ENCODE measurements around the gene TTLL3. TPM values are rescaled to one million over a fixed set of nuclear protein-coding genes. Genes with fewer than 3 reads are reported as not detected.

The TTLL3 gene
- total RNA-seq, 2 donors from 2014 or later = 24.1 to 88.0 TPM

DNA sequence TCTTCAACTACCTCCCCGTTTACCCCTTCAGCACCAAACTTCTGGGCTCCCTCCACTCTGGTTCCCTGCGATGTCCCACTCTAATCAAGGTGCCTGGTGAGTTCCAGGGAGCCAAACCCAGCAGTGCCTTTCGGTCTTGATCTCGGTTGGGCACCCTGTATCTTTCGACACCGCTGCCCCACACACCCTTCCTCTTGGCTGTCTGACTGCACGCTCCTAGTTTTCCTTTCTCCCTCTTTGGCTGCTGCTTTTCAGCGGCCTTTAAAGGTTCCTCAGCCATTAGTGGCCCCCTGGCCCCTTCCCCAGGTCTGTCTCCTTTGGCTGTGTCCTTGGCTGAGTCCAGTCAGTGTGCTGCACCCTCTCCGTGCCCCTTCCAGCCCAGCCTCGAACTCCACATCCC, 784 bp downstream of the TTLL3 start:
- 67 to 78% methylated on average over 10 of the region's 10 CpGs for WGBS, 2 donors
- Histone ChIP-seq H3K27ac (no peak overlapping the region), H3K9me3 (no peaks in the 10 kb centered on the region), H3K27me3 (no peaks in the 10 kb centered on the region), H3K4me1 (peaks cover 21% of the 10 kb centered on the region), H3K4me3 (no peak overlapping the region), H3K36me3 (replicated peaks in 1 of 2; ENCODE audit: insufficient read depth in 1 of 2, low read depth in 2 of 2) (peaks cover 0 to under 1% of the 10 kb centered on the region in 2 donors)
- TF ChIP-seq, protein P1, sequence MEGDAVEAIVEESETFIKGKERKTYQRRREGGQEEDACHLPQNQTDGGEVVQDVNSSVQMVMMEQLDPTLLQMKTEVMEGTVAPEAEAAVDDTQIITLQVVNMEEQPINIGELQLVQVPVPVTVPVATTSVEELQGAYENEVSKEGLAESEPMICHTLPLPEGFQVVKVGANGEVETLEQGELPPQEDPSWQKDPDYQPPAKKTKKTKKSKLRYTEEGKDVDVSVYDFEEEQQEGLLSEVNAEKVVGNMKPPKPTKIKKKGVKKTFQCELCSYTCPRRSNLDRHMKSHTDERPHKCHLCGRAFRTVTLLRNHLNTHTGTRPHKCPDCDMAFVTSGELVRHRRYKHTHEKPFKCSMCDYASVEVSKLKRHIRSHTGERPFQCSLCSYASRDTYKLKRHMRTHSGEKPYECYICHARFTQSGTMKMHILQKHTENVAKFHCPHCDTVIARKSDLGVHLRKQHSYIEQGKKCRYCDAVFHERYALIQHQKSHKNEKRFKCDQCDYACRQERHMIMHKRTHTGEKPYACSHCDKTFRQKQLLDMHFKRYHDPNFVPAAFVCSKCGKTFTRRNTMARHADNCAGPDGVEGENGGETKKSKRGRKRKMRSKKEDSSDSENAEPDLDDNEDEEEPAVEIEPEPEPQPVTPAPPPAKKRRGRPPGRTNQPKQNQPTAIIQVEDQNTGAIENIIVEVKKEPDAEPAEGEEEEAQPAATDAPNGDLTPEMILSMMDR (IDR thresholded peaks at IDR 0.05) = no peak
- no peak for TF ChIP-seq POLR2A (IDR thresholded peaks at IDR 0.05)
- intact Hi-C loops (cut with DNase I) = no loop called here
- DNase-seq = no peak
- no peak for ATAC-seq

DNA sequence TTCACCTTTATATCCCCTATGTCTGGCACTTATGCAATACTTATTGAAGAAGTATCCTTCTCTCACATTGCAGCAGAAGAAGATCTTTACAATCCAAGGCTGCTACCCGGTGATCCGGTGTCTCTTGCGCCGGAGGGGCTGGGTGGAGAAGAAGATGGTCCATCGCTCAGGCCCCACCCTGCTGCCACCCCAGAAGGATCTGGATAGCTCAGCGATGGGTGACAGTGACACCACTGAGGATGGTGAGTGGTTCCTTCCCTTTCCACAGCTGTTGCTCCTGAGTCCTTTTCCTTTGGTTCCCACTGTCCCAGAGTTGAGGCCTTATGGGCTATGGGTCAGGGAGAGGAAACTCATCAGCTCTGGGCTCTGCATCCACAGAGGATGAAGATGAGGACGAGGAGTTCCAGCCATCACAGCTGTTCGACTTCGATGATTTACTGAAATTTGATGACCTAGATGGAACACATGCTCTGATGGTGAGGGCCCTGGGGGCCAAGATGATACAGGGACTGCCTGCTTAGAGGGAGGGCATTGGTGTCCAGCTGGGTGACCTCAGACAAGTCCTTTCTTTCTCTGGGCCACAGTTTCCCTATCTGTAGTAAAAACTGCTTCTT, 2.9 kb downstream of the TTLL3 start:
- Histone ChIP-seq H3K27ac (no peak overlapping the region), H3K27me3 (no peaks in the 10 kb centered on the region), H3K4me1 (peaks cover 21% of the 10 kb centered on the region), H3K9me3 (no peaks in the 10 kb centered on the region), H3K36me3 (replicated peaks in 1 of 2; ENCODE audit: insufficient read depth in 1 of 2, low read depth in 2 of 2) (no peaks in the 10 kb centered on the region), H3K4me3 (no peak overlapping the region)
- TF ChIP-seq, protein P1 (IDR thresholded peaks at IDR 0.05) = no peak
- TF ChIP-seq POLR2A (IDR thresholded peaks at IDR 0.05) = no peak
- intact Hi-C loops (cut with DNase I) = no loop called here
- ATAC-seq (no peak), DNase-seq (no peak)
- 91 to 98% methylated on average over 9 of the region's 9 CpGs for WGBS, 2 donors

DNA sequence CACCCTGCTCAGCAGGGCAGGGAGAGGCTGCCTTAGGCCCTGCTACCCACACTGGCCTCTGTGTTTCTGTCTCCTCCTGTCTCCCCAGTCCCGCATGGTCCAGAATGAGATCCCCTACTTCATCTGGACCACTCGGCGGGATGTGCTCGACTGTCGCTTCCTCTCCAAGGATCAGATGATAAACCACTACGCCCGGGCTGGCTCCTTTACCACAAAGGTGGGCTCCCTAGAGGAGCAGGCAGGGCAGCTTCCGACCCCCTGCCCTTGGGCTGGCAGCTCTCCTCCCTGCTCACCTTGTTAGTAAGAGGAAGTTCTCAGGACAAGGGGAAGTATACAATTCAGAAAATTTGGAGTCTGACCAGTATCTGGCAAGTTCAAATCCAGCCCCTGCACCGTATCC, 5.9 kb downstream of the TTLL3 start:
- H3K4me3 ChIP-seq = no peak overlapping the region
- ATAC-seq = no peak
- no peaks in the 10 kb centered on the region for H3K27me3 ChIP-seq
- H3K36me3 ChIP-seq (replicated peaks in 1 of 2; ENCODE audit: insufficient read depth in 1 of 2, low read depth in 2 of 2) = no peaks in the 10 kb centered on the region
- WGBS, 2 donors = 86 to 88% methylated on average over 9 of the region's 9 CpGs
- H3K9me3 ChIP-seq = no peaks in the 10 kb centered on the region
- no peak for DNase-seq
- intact Hi-C loops (cut with DNase I) = no loop called here
- TF ChIP-seq, protein P1 (IDR thresholded peaks at IDR 0.05) = no peak
- no peak for TF ChIP-seq POLR2A (IDR thresholded peaks at IDR 0.05)
- no peak overlapping the region for H3K27ac ChIP-seq
- H3K4me1 ChIP-seq = peaks cover under 1% of the 10 kb centered on the region

DNA sequence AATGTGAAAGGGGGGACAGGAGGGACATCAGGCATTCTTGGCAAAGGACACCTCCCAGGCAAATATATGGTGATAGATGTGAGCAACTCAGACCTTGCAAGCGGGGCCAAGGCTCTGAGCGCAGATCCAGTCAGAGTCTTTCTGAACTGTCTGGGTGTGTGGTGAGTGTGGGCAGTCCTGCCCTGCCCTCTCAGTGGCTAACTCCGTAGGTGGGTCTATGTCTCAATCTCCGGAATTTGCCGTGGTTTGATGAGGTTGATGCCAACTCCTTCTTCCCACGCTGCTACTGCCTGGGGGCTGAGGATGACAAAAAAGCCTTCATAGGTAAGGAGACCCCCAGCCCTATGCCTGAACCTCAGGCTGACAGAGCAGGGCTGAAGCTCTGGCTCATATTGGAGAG, 7.4 kb downstream of the TTLL3 start:
- no peaks in the 10 kb centered on the region for H3K27me3 ChIP-seq
- H3K27ac ChIP-seq = no peak overlapping the region
- no peak for DNase-seq
- WGBS, 2 donors = 74 to 80% methylated on average over 1 to 6 of the region's 6 CpGs
- no peaks in the 10 kb centered on the region for H3K36me3 ChIP-seq (replicated peaks in 1 of 2; ENCODE audit: insufficient read depth in 1 of 2, low read depth in 2 of 2)
- H3K4me1 ChIP-seq = no peaks in the 10 kb centered on the region
- ATAC-seq = no peak
- intact Hi-C loops (cut with DNase I) = no loop called here
- no peak for TF ChIP-seq POLR2A (IDR thresholded peaks at IDR 0.05)
- TF ChIP-seq, protein P1 (IDR thresholded peaks at IDR 0.05) = no peak
- no peaks in the 10 kb centered on the region for H3K9me3 ChIP-seq
- no peak overlapping the region for H3K4me3 ChIP-seq

DNA sequence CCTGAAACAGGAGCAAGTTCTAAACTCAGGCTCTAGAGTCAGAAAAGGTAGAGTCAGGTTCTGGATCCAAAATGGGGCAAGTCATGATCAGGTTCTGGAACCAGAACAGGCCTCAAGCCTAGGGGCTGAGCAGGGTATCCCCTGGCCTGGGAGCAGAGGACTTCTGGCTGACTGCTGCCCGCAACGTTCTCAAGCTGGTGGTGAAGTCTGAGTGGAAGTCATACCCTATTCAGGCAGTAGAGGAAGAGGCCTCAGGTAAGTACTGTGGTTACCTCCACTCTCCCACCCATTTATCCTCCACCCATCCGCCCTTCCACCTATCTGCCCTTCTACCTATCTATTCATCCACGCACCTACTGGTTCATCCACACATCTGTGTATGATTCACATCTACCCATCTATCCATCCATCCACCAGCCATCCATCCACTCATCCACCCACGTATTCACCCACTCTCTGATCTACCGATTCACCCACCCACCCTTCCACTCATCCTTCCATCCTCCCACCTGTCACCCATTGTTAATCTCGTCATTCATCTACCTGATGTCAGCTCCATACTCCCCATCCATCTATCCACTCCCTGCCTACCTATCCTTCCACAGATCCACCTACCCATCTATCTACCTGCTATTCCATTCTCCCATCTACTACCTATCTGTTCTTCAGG, 8.7 kb downstream of the TTLL3 start:
- Histone ChIP-seq H3K4me1 (no peaks in the 10 kb centered on the region), H3K27me3 (no peaks in the 10 kb centered on the region), H3K27ac (no peak overlapping the region), H3K4me3 (no peak overlapping the region), H3K36me3 (replicated peaks in 1 of 2; ENCODE audit: insufficient read depth in 1 of 2, low read depth in 2 of 2) (no peaks in the 10 kb centered on the region), H3K9me3 (no peaks in the 10 kb centered on the region)
- no peak for TF ChIP-seq POLR2A (IDR thresholded peaks at IDR 0.05)
- TF ChIP-seq, protein P1 (IDR thresholded peaks at IDR 0.05) = no peak
- intact Hi-C loops (cut with DNase I) = no loop called here
- WGBS, 2 donors = 87 to 92% methylated on average over 6 of the region's 7 CpGs
- DNase-seq (no peak), ATAC-seq (no peak)

All from body of pancreas (tissue), 4 donors.